Amniotic stem cell (primary cell): ENCODE measurements around the gene ABTB2.

ENCODE experiments used
- DNase-seq: peaks from one replicate; lab custom pipeline; 2025; lab: John Stamatoyannopoulos, UW

ABTB2 gene

DNA sequence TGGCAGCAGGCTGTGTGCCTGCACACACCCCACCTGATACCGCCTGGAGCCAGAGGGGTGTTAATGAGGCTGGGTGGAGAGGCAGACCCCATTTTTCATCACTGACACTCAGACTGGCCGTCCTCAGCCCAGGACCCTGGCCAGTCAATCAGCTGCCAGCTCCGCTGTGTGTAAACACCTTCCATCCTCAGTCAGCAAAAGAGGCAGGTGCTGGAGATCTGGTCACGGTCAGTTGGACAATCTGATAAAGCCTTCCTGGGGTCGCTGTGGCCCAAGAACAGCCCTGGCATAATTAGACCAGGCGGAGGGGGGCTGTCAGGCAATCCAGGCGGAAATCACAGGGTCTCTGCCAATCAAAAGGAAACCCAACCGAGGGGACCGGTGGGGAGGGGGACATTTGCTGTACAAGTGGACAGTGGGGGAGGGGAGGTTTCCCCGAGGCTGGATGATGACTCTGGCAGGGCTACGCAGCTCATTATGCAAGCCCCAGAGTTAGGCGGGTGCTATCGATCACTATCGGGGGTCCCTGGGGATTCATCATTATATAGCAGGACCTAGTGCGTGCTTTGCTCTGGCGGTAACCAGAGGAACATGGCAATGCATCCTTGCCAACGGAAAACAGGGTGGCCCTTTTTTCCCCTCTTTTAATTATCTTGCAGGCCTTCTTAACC, 72.9 kb downstream of the ABTB2 start:
- DNase-seq: no peak

DNA sequence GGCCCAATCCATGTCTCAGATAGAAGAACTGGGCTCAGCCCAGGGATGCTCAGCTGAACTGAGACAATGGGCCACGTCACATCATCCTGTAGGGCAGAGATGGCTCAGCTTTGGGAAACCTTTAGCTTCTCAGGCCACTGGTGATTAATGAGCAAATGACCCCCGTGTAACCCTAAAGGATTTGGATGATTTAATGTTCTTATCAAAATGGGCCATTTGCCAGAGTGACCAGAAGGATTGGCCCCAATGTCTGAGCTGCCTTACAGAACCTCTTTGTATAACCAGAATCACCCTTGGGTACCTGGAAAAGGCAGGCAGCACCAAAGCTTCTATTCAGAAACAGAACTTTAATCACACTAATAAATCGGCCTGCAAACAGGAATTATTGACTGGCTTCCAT, 73.7 kb downstream of the ABTB2 start:
- DNase-seq: no peak

DNA sequence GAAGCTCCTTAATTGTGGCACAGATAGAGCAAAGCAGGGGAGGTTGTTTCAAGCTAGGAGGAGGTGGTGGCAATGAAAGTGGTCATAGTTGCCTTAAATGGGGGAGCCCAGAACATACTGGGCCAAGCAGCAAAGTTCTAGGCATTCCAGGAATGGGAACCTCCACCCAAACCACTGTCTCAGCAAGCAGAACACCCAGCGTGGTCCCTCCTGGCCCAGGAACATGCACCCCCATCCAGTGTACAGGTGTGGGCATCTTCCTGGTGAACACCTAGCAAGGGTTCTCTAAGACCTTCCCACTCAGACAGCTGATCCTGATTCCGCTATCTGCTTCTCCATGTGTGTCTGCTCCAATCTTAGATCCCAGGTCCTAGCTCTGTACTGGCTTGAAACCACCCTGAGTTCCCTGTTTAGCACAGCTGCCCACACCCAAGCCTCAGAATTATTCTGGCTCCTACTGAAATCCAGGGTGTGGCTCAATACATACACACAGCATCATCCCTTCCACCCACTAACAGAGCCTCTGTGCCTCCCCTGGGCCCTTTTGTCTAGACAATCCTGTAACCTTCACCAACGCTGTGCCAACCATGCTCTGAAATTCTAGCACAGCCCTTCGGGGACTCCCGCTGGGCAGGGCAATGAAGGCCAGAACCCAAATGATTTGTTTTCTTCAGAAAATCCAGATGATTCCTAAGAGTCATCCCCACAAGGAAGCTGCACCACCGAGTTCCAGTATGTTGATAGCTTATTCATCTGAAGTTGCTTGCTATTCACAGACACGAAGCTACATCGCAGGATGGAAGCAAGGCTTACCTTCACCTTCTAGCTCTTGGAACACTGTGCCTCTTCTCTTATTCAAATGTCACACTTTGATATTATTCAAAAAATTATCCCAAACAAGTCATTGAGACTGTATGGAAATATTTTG, 76.6 kb downstream of the ABTB2 start:
- DNase-seq: no peak

DNA sequence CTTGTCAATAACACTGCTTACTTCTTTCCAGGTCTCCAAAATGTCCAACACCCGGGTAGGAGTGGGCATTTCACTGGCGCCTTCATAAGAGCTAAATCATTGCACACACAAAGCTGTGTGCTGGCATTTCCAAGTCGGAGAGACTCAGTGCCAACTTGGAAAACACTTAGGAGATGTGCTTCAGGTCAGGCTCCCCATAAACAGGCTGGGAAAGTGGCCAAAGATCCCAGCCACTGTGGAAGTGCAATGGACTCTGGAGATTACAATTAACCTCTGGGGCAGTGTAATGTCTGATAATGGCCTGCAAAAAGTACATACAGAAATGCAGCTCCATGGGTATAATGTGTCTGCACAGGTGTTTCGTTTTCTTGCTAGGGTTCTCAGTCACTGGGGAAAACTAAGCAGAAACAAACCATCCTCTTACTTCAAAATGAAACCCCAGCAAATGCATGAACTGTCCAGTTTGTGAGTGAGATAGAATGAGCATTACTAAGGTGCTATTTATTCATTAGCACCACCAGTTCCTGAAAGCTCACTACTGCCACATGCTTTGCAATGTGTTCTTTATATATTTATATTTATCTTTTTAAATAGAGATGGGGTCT, 79.0 kb downstream of the ABTB2 start:
- no peak for DNase-seq

DNA sequence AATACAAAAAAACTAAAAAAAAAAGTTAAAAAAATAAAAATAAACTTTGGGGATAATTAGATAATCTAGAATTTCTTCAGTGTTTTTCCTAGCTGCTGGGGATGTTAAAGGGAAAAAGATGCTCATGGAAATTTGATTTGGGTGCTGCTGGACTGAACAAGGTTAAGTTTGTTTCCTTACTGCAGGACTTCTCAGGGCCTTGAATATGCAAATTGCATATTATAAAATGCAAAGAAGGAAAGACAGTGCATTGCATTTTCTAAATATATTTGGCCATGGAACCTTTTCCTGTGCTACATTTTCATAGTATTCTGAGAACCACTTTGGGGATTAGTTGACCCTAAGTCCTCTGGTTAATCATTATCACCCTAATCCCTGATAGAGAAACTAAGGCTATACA, 79.6 kb downstream of the ABTB2 start:
- no peak for DNase-seq

DNA sequence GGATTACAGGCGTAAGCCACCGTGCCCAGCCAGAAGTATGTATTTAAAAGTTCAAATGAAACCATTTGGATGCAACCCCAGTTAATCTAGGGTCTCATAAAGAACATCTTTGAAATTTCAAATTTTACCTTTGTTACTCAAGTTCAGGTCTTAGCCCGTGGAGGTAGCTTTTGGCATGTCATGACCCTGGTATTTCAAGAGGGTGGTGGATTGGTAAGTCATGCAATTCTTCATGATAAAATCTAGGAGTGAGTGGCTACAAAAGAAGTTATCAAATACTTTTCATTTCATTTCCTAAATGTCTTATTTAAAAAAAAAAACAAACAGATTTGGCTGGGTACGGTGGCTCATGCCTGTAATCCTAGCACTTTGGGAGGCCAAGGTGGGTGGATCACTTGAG, 80.6 kb downstream of the ABTB2 start:
- DNase-seq: no peak

DNA sequence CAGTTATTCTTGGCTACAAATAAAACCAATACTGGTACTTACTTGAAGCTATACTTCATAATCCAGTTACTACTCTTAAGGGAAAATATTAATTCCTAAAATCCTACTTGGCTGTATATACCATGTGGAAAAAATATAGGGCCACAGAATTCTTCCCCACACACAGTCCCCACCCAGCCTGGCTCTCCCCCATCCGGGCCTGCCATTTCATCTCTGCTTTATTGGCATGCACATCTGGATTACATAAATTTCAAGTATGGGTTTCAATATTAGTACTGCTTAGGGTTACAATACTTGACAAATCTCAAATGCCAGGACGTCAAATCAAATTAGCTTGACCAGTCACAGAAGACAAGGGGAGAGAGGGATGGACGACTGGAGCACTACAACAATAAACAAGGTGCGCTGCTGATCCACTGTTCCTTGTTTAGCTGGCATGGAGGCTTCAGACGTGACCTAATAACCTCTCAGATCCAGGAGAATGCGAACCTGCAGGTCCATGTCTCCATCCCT, 81.4 kb downstream of the ABTB2 start:
- DNase-seq: no peak

DNA sequence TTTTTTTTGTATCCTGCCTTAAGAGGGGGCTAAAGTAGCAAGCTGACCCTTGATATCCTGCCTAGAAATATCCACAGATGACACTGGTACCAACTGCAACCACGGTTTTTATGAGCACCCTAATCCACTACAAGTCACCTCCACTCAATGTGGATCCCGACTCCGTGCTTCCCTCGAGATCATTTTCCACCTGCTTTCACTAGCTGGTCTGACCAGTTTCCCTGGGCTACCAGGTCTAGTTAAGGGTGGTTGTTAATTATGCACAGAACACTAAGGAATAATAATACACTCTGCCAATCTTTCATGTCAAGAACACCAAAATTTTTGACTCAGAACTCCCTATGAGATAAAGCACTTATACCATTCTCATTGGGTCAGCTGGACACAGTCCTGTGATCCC, 82.3 kb downstream of the ABTB2 start:
- no peak for DNase-seq

DNA sequence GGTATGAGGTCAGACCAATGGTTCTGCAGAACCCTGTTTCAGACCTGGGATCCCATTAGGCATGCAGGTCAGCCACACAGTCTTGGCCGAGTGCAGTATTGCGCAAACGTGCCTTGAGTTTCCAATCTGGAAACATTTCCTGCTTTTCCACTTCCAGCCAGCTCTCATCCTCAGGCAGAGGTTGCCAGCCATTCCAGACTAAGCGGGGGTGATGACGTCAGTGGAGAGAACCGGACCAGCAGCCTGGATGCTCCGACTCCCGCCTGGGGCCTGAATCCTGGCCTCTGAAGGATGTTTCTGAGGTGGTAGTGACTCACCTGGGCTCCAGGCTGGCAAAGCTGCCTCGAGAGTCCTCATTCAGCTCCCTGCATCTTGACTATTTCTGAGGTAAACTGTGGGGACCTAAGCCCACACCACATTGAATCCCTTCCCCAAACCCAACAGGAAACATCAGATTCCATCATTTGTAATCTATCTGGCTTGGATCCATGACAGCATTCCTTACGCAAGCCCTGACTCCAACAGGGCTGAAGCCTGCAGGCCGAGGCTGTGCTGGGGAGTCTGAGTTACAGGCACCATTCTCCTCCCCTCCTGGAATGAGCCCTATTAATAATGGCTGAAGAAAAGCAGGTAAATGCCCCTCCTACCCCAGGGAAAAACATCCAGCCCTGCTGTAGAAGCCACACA, 83.0 kb downstream of the ABTB2 start:
- DNase-seq: peak; percentile 97

DNA sequence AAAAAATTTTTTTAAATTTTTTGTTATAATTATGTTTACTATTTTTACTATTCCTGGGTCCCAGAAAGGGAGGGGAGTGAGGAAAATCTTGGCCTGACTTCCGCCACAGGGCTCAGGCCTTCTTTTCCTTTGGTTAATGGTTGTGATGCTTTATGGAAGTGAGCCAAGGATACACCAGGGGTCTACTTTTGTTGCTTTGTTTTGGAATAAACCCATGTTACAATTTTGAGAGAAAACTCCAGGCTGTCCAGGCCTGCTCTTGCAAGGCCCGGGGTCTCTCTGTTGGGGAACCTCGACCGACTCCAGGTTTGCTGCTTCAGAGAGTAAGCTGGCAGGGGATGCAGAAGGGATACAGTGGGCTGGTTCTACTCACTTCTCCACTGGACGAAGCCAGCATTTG, 84.7 kb downstream of the ABTB2 start:
- DNase-seq: no peak

DNA sequence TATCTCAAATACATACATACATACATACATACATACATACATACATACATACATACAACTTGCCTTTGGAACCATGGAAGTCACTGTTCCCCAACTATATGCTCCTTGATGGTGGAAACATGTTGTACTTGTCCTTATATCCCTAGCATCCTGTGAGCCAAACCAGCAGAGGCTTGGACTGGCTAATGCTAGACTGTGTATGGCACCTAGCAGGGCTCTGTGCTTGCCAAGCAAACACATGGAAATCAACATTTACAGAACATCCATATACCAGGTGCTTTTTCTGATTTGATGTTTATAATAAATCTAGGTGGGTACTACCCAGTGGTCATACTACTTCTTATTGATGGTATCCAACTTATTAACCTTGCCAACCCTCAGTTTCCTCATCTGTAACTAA, 86.1 kb downstream of the ABTB2 start:
- no peak for DNase-seq

DNA sequence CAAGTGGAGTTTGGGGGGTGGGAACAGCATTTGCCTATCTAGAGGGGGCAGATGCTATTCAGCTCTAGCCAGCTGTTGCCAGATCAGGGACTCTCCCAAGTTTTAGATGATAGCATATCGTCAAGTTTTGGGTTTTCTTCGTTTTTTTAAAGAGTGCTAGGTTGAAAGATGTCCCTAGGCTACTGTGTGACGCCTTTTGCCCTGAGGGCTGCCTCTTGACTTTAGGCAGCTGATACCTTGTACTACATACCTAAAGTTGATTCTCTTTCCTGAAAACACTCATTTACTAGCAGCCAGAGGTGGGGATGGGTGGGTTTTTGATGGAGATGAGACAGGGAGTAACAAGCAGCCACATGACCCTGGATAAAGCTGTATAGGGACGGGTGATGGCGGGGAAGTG, 87.1 kb downstream of the ABTB2 start:
- DNase-seq: no peak

DNA sequence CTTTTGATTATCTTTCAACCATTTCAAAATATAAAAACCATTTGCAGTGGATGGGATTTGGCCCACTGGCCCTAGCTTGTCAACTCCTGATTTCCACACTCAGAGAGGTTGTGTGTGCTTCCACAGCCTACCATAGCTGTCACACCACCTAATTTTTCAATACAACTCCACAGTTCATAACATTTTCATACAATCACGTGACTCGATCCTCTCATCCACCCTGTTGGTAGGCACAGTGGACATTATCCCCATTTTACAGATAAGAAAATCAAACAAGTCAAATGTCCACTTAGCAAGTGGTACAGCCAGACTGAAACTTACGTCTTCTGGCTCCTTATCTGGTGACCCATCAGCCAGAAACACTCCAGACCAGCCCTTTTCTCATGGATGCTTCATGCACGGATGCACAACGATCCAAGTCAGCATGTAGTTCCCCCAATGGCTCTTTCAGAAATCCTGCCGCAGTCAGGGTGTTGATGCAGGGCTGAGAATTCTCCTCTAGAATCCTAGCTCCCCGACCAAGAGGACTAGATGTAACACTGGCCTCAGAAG, 88.0 kb downstream of the ABTB2 start:
- no peak for DNase-seq

DNA sequence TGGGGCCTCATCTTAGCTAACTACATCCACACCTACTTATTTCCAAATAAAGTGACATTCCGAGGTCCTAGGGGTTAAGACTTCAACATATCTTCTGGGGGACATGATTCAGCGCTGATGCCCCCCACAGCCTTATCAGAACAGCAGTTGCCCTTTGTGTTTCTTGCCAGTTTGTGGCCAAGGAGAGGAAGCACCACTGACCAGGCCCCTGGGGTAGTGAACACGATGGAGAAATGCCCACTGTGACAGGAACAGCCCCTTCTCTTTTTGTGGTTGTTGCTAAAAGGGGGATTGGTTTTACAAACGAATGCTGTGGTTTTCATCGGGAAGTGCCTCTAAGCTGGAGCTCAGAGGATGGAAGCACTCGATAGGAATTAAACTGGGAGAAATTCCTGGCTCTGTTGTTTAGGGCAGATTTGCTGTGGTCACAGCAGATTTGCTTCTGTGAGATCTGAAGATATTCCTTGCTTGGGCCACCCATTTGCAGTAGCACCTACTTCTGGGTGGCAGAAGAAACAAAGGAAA, 88.8 kb downstream of the ABTB2 start:
- DNase-seq: no peak

DNA sequence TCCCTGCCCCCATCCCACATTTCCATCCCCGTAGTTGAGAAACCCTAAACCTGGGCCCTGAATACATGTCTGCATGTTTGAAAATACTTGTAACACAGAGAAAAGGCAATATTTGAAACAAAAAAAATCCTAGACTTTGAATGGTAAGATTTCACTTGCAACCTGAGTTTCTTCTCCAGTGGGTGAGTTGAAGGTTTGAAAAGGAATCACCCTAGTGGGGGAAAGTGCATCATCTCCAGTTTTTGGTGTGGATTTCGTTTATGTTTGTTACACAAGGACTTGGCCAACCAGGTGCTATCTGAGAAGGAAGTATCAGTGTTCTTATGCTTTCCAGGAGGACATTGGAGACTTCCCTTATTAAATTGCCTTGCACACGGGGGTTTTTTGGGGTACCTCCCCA, 90.4 kb downstream of the ABTB2 start:
- DNase-seq: no peak

DNA sequence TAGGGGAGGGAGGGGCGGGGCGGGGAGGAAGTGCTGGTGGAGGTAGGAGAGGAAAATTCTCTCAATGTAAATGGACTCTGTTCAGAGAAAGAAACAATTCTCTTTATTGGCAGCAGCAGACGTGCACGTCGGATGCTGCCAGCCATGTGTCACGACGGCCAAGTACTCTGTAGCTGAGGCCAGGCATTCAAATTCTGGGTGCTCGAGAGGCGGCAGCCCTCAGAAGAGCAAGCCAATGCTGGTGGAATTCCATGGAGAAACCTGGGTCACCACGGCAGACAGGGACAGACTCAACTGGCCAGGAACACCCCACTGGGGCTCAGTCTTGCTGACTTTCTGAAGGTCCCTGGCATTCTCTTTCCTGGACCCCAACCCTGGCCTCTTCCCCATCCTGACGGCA, 90.8 kb downstream of the ABTB2 start:
- DNase-seq: no peak

DNA sequence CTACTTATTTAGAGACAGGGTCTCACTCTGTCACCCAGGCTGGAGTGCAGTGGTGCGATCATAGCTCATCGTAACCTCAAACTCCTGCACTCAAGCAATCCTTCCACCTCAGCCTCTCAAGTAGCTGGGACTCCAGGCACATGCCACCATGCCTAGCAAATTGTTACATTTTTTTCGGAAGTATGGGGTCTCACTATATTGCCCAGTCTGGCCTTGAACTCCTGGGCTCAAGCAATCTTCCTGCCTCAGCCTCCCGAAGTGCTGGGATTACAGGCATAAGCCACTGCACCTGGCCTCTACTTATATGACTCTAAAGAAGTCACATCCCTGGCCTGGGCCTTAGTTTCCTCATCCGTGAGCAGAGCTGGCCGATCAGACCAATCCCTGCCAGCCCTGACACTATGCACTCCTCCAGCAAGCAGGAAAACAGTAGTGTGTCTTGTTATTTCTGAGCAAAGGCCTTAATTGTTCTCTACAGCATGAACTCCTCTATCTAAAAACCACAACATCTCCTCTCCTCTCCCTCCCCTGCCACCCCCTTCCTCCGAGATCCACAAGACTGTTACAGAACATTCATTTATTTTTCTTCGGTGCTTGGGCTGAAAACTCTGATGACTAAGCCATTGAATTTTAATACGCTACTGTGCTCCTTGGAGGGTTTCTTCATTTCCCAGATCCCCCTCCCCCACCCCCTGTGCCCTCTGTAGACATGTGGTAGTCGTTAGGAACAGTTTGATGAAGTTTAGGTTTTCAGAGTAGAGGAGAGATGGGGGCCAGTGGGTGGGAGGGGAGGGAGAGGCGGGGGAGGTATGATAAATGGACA, 91.5 kb downstream of the ABTB2 start:
- DNase-seq: peak; percentile 71

DNA sequence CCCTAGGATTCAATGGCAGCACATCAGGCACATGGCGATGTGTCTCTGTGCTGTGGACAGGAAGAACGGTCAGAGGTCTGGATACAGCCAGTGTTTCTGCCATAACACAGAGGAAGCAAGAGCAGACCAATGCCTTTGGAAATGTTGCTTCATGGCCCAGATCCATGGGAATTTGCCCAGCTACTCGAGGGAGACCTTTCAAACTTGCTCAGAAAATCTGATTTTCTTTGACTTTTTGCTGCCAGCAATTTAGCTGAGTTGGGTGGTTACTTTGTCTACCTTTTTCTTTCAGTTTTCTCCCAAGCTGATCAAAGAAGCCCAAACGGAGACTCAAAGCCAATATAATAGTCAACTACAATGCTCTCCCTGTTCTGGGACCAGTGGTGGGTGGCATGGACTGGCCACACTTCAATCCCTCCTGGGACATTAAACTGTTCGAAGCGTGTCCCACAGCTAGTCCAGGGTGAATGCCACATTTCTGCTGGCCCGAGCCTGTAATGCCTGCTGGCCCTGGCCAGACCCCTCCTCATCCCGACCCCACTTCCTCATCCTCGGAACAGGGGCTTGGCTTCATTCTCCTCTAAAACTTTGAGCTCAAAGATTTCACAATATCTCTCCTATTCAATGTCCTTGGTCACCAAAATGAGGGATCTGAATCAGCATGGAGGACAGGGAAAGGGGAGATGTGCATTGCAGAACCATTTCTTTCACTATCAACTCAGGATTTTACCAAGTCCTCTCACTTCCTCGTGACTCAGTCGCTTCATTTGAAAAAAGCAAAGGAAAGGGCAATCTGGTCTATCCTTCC, 93.3 kb downstream of the ABTB2 start:
- DNase-seq: no peak

DNA sequence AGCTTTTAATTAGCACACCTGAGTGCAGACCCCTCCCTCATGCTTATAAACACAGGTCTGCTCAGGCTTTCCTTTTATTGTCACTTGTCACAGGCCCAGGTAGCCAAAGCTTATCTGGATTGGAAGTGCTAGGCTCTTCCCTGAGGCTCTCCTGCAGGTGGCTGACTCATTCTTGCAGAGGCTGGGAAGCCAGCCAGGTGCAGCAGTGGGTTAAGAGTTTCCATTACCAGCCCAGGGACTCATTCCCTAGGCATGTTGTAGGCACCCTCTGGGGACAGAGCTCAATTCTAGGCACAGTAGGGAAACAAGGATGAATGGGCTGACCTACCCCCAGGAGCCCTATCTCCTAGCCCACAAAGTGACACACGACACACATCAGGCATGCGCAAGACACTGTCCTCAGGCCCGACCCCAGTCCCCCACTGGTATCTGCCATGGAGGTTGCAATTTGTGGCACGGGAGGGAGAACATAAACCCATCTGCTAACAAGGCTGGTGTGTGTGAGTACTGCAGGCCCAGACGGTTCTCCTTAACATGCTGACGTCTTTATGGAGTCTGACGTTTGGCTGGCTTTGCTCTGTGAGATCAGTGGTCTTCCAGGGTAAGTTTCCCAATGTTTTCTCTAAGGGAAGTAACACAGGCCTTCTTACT, 94.2 kb downstream of the ABTB2 start:
- DNase-seq: no peak
